Esophagus (tissue), 2 donors: Measurements from ENCODE around the gene ACE. TPM values are rescaled to one million over a fixed set of nuclear protein-coding genes. Genes with fewer than 3 reads are reported as not detected.

Experiments used
- H3K27ac ChIP-seq, 2 donors: one replicate each; pipeline ENCODE4 v1.5.1; 2013; ENCODE audit warnings: low read depth in 2 of 2, mild to moderate bottlenecking in 2 of 2, inconsistent platforms in 1 of 2, low read length in 1 of 2, moderate library complexity in 1 of 2
- H3K27me3 ChIP-seq, 2 donors: one replicate each; pipeline ENCODE4 v1.6.1; 2013; ENCODE audit warnings: low read length in 2 of 2, control low read depth in 1 of 2, mild to moderate bottlenecking in 1 of 2; ENCODE audit not compliant: insufficient read depth in 2 of 2, control insufficient read depth in 1 of 2
- H3K36me3 ChIP-seq, 2 donors: one replicate each; pipeline ENCODE4 v1.6.1; 2013; ENCODE audit warnings: low read length in 1 of 2; ENCODE audit not compliant: control insufficient read depth in 2 of 2, insufficient read depth in 2 of 2
- H3K4me1 ChIP-seq, 2 donors: one replicate each; pipeline ENCODE4 v1.6.1; 2013; ENCODE audit warnings: low read length in 1 of 2; ENCODE audit not compliant: control insufficient read depth in 2 of 2, insufficient read depth in 2 of 2
- H3K4me3 ChIP-seq, 2 donors: one replicate each; pipeline ENCODE4 v1.5.1; 2013; ENCODE audit warnings: low read length in 2 of 2, mild to moderate bottlenecking in 2 of 2, low read depth in 1 of 2, moderate library complexity in 1 of 2
- H3K9me3 ChIP-seq, 2 donors: one replicate each; pipeline ENCODE4 v1.6.1; 2013; ENCODE audit warnings: mild to moderate bottlenecking in 2 of 2, low read depth in 1 of 2, low read length in 1 of 2, moderate library complexity in 1 of 2; ENCODE audit not compliant: control insufficient read depth in 2 of 2, insufficient read depth in 1 of 2
- WGBS, 2 donors: extraction: QIAGEN DNeasy Blood & Tissue Kit; methylation state at CpG; one replicate each; pipeline ENCODE4 v1.1.7; 2013; 5-methylcytosine and 5-hydroxymethylcytosine counted together
- polyA plus RNA-seq, 2 donors: library from polyadenylated mRNA; stranded (reverse); fragments of 200-250 nt; gene quantifications; one replicate each; pipeline ENCODE4 v1.2.3, GENCODE V29; 2013
- donor health status: healthy with polysubstance abuse.
- donor health status: Bipolar disorder and iron deficiency.

Gene ACE
- polyA plus RNA-seq, 2 donors, result 1.2 to 1.9 TPM

GRCh38 chr17:63517825-63518534, 41.1 kb downstream of the ACE start:
- 70 to 76% methylated on average over 8 of the region's 8 CpGs for WGBS, 2 donors
- Histone ChIP-seq H3K4me1 (peaks cover 0 to 2% of the 10 kb centered on the region in 2 donors), H3K36me3 (no peaks in the 10 kb centered on the region), H3K9me3 (no peaks in the 10 kb centered on the region), H3K27ac (no peak overlapping the region), H3K27me3 (no peaks in the 10 kb centered on the region), H3K4me3 (no peak overlapping the region)

DNA sequence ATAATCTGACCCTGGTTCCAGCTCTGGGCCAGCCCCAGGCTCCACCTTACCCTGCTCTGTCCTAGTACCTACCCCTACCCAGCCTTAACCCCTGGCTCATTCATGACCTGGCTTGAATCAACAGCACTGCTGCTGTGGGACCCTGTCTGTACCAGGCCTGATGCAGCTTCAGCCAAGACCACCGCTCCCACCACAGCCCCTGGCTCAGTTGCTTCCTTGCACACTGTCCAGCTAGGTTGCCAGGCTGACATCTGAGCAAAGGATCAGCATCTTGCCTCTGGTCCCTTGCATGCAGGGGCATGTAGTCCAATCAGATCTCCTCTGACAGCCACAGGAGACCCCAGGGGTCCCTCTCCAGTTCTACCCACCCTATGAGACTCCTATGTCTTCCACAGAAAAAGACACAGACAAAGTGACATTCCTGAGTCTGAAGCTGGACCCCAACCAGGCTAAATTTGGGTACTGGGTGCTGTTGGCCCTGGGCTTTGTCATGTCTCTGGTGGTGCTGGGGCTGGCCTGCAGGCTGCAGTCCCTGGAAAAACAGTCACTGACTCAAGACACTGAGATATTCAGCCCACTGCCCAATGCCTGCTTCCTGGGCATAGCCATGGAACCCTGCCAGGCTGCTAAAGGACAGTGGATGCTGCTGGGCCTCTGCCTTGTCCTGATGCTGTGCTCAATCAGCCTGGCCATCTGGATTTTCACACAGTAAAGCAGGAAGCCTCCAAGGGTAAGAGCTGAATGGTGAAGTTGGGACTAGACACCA, 42.4 kb downstream of the ACE start:
- no peaks in the 10 kb centered on the region for H3K27me3 ChIP-seq
- H3K4me1 ChIP-seq, result peaks cover 0 to 2% of the 10 kb centered on the region in 2 donors

DNA sequence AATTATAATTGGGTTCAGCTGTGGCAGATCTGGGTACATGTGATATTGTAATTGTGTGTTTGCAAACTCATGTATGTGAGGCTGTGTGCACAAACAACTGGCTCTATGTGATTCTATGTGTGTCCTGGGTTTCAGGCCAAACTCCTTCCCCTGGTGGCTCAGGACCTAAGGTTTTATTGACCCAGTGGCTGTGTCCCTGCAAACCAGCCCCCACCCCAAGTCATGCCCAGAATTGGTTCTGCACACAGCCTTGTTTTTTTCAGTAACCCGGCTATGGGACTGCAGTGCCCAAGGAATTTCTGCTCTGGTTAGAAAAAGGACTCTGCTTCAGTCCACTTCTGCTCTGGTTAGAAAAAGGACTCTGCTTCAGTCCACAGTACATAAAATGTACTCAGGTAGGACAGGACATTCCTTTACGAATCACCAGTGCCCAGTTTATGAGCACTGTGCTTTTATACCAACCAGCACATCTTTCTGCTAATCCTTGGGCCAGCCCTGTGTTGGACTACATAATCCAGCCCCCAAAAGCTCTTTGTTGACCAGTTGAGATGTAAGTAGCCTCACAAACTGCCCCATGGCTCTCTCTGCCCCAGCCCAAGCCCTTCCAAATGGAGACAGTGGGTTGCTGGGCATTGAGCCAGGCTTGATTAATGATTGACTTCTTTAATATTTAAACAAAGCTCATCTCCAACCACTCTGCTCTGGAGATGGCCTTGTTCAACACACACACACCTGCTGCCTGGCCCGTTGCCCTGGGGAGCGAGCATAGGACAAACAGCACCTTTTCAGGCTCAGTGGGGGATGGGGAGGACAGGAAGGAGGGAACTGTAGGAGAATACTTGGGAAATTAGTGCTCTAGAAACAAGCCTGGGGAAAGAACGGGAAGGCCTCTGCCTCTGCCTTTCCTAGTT, 43.4 kb downstream of the ACE start:
- H3K9me3 ChIP-seq, result no peaks in the 10 kb centered on the region
- 31 to 47% methylated on average over 5 of the region's 5 CpGs for WGBS, 2 donors
- H3K36me3 ChIP-seq, result no peaks in the 10 kb centered on the region
- H3K27me3 ChIP-seq, result no peaks in the 10 kb centered on the region
- H3K27ac ChIP-seq, result no peak overlapping the region
- no peak overlapping the region for H3K4me3 ChIP-seq
- peaks cover 0 to 2% of the 10 kb centered on the region in 2 donors for H3K4me1 ChIP-seq

More for the DNA sequence above, 42.4 kb downstream of the ACE start:
- Histone ChIP-seq H3K4me3 (no peak overlapping the region), H3K27ac (no peak overlapping the region), H3K9me3 (no peaks in the 10 kb centered on the region), H3K36me3 (no peaks in the 10 kb centered on the region)
- WGBS, 2 donors, result 77 to 81% methylated on average over 1 of the region's 1 CpG

DNA sequence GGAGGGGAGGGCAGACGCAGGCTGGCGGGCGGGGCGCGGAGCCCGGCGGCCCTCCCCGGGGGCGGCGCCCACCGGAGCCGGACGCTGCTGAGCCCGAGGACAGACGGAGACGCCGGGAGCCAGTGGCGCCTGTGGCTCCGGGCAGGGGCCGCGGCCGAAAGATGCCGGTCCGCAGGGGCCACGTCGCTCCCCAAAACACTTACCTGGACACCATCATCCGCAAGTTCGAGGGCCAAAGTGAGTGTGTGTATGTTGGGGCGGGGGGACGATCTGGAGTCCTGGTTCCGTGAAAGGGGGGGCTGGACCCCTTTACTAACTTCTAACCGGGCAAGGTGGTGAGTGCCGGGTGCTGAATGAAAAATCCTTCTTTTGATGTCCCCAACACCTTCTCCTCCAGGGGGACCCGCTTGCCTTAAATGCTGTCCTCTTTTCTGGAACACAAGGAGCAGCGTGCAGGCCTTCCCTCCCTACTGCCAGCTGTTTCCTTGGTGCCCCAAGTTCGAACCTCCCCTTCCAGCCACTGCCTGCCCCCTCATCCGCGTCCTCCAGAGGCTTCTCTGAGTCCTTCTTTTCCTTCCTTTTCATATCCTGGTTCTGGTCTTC, 46.5 kb downstream of the ACE start, which contains the start of gene KCNH6:
KCNH6 (plus strand) TSS at position 106 of the 603 bp plus-strand sequence; CDS start at position 162, 56 bp downstream.
- H3K27ac ChIP-seq, result no peak within 1 kb of the TSS
- H3K4me3 ChIP-seq, result no peak within 1 kb of the TSS
- H3K4me1 ChIP-seq, result peaks cover 0 to 2% of the 10 kb centered on the region in 2 donors
- H3K9me3 ChIP-seq, result no peaks in the 10 kb centered on the region
- 10 to 16% methylated on average over 23 to 38 of the region's 38 CpGs for WGBS, 2 donors
- no peaks in the 10 kb centered on the region for H3K27me3 ChIP-seq
- no peaks in the 10 kb centered on the region for H3K36me3 ChIP-seq

DNA sequence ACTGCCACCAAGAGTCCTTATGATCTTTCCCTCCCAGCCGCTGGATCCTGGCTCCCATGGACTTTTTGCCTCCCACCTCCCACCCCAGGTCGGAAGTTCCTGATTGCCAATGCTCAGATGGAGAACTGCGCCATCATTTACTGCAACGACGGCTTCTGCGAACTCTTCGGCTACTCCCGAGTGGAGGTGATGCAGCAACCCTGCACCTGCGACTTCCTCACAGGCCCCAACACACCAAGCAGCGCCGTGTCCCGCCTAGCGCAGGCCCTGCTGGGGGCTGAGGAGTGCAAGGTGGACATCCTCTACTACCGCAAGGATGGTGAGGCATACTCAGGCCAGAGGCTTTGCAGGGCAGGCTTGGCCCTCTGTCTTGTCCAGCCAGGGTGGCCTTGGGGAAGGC, 47.2 kb downstream of the ACE start:
- 90 to 92% methylated on average over 14 of the region's 14 CpGs for WGBS, 2 donors
- no peaks in the 10 kb centered on the region for H3K4me1 ChIP-seq
- H3K9me3 ChIP-seq, result no peaks in the 10 kb centered on the region
- H3K4me3 ChIP-seq, result no peak overlapping the region
- no peaks in the 10 kb centered on the region for H3K36me3 ChIP-seq
- no peaks in the 10 kb centered on the region for H3K27me3 ChIP-seq
- H3K27ac ChIP-seq, result no peak overlapping the region

GRCh38 chr17:63525190-63525946, 48.5 kb downstream of the ACE start:
- Histone ChIP-seq H3K4me1 (no peaks in the 10 kb centered on the region), H3K27ac (no peak overlapping the region), H3K27me3 (no peaks in the 10 kb centered on the region), H3K36me3 (no peaks in the 10 kb centered on the region), H3K4me3 (no peak overlapping the region), H3K9me3 (no peaks in the 10 kb centered on the region)
- whole genome bisulfite sequencing, 2 donors, result 55 to 57% methylated on average over 6 of the region's 6 CpGs

- no peaks in the 10 kb centered on the region for H3K36me3 ChIP-seq
- no peak overlapping the region for H3K27ac ChIP-seq
- no peaks in the 10 kb centered on the region for H3K9me3 ChIP-seq
- H3K4me3 ChIP-seq, result no peak overlapping the region
- no peaks in the 10 kb centered on the region for H3K27me3 ChIP-seq
- 68 to 74% methylated on average over 5 of the region's 5 CpGs for WGBS, 2 donors
- no peaks in the 10 kb centered on the region for H3K4me1 ChIP-seq
These were observed 50.0 kb downstream of the ACE start for GRCh38 chr17:63526861-63527260.

DNA sequence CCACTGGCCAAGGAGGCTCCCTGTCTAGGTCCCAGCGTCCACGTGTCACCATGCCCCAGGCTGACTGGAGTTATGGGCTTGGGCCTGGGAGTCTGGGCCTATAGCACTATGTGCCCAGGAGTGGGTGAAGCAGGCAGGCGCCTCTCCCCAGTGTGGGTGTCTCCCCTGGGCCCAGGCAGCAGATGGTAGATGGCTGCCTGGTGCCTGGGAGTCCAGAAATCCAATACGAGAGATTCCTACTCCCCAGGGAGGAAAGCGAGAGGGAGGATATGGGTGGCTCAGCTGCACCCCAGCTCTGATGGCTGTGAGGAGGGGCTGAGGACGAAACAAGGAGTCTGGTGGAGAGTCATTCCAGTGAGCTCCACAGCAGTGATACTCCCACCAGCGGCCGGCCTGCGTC, 51.3 kb downstream of the ACE start:
- WGBS, 2 donors, result 82 to 87% methylated on average over 9 of the region's 9 CpGs
- Histone ChIP-seq H3K4me1 (no peaks in the 10 kb centered on the region), H3K36me3 (no peaks in the 10 kb centered on the region), H3K27me3 (no peaks in the 10 kb centered on the region), H3K4me3 (no peak overlapping the region), H3K27ac (no peak overlapping the region), H3K9me3 (no peaks in the 10 kb centered on the region)
